A673 (cell line): Measurements from ENCODE around the gene CPSF4. TPM values are rescaled to one million over a fixed set of nuclear protein-coding genes. Genes with fewer than 3 reads are reported as not detected.

ENCODE experiments used
- BruUV-seq: library from RNA; stranded (reverse); fragments of 400-500 nt; replicated peaks from 2 replicates; lab custom pipeline; 2021; lab: Mats Ljungman, UMichigan
- CTCF ChIA-PET: fragments of 300-600 bp; sonication (Branson Sonifier 250); formaldehyde crosslinking; loops from one replicate; lab custom pipeline; 2022; ENCODE audit warnings: antibody characterized with exemption; lab: Charles Lee
- POLR2A ChIA-PET: fragments of 300-600 bp; sonication (Branson Sonifier 250); formaldehyde crosslinking; loops from one replicate; lab custom pipeline; 2022; ENCODE audit warnings: antibody characterized with exemption; ENCODE audit not compliant: low non-redundant PET; lab: Charles Lee
- DNase-seq: peaks from one replicate; pipeline ENCODE4 v3.0.0-alpha.2; 2015; ENCODE audit warnings: low spot score
- H3K27ac ChIP-seq: fragments of 200-600 bp; sonication (generic); 2 replicates; pipeline ENCODE4 v1.5.1; 2016; ENCODE audit warnings: mixed run types, low read depth, mild to moderate bottlenecking, mixed read lengths, antibody characterized with exemption, low read length; ENCODE audit not compliant: poor library complexity, severe bottlenecking
- H3K27me3 ChIP-seq: fragments of 200-600 bp; sonication (generic); replicated peaks from 2 replicates; pipeline ENCODE4 v1.6.1; 2017; ENCODE audit warnings: mixed run types, low read depth, mild to moderate bottlenecking, mixed read lengths, antibody characterized with exemption, low read length; ENCODE audit not compliant: insufficient read depth, poor library complexity
- H3K36me3 ChIP-seq: fragments of 200-600 bp; sonication (generic); 2 replicates; pipeline ENCODE4 v1.6.1; 2016; ENCODE audit warnings: mixed run types, mild to moderate bottlenecking, mixed read lengths, antibody characterized with exemption, low read length; ENCODE audit not compliant: insufficient read depth, poor library complexity, severe bottlenecking
- H3K4me1 ChIP-seq: fragments of 200-600 bp; sonication (generic); 2 replicates; pipeline ENCODE4 v1.6.1; 2017; ENCODE audit warnings: mixed run types, mild to moderate bottlenecking, mixed read lengths, antibody characterized with exemption, low read length; ENCODE audit not compliant: insufficient read depth, poor library complexity, severe bottlenecking
- H3K4me3 ChIP-seq: fragments of 200-600 bp; sonication (generic); 2 replicates; pipeline ENCODE4 v1.5.1; 2016; ENCODE audit warnings: low read depth, mixed run types, mild to moderate bottlenecking, mixed read lengths, low read length; ENCODE audit not compliant: poor library complexity, severe bottlenecking
- H3K9me3 ChIP-seq: fragments of 200-600 bp; sonication (generic); 2 replicates; pipeline ENCODE4 v1.6.1; 2016; ENCODE audit warnings: mixed run types, low read depth, mild to moderate bottlenecking, mixed read lengths, antibody characterized with exemption, low read length; ENCODE audit not compliant: poor library complexity, severe bottlenecking
- CTCF ChIP-seq: fragments of 300-800, 200-600 bp; sonication (generic); conservative IDR thresholded peaks from 2 replicates; pipeline ENCODE4 v1.5.1; 2017; ENCODE audit warnings: low read depth, mild to moderate bottlenecking, antibody characterized with exemption, low read length, moderate library complexity, mixed read lengths
- EZH2 ChIP-seq: fragments of 200-600 bp; sonication (generic); IDR thresholded peaks from 2 replicates; pipeline ENCODE4 v1.6.1; 2017; ENCODE audit warnings: borderline replicate concordance, low read depth, mild to moderate bottlenecking, mixed read lengths, antibody characterized with exemption, low read length; ENCODE audit not compliant: poor library complexity, severe bottlenecking
- intact Hi-C: fragments of 100-400 bp; cut with micrococcal nuclease; formaldehyde crosslinking; loops from one replicate; pipeline ENCODE4 v1.10.0; 2022; ENCODE audit not compliant: unreplicated experiment
- total RNA-seq: library from RNA; stranded (reverse); gene quantifications from 2 replicates; pipeline ENCODE4 v1.2.3, GENCODE V29; 2021

Gene CPSF4
- total RNA-seq, 1 experiment from 2014 or later = 75.3 TPM

GRCh38 chr7:99493823-99494222 is 55.1 kb downstream of the CPSF4 start:
- ChIA-PET CTCF (no interaction called here), POLR2A (no interaction called here)
- H3K4me3 ChIP-seq = no peak overlapping the region
- H3K9me3 ChIP-seq = peaks cover 21% of the 10 kb centered on the region
- H3K27me3 ChIP-seq = no peaks in the 10 kb centered on the region
- peaks cover 20% of the 10 kb centered on the region for H3K36me3 ChIP-seq
- peaks cover 5% of the 10 kb centered on the region for H3K4me1 ChIP-seq
- no TSS peak for BruUV-seq
- no peak overlapping the region for H3K27ac ChIP-seq
- DNase-seq = no peak
- intact Hi-C loops = no loop called here
- TF ChIP-seq CTCF = no peak
- TF ChIP-seq EZH2 = no peak

- Histone ChIP-seq H3K4me1 (peaks cover 5% of the 10 kb centered on the region), H3K27me3 (no peaks in the 10 kb centered on the region), H3K4me3 (peak overlapping the region; percentile 98), H3K27ac (no peak overlapping the region), H3K36me3 (peaks cover 16% of the 10 kb centered on the region), H3K9me3 (peaks cover 18% of the 10 kb centered on the region)
- DNase-seq = no peak
- ChIA-PET POLR2A (interaction anchor here (0.6 kb wide), 1 partner anchor 51 kb away, joined by 4 read pairs; no protein-coding TSS in a partner anchor), CTCF (no interaction called here)
- intact Hi-C loops = no loop called here
- BruUV-seq = no TSS peak
- TF ChIP-seq CTCF (no peak), EZH2 (no peak)
Observed at GRCh38 chr7:99497766-99498545, 59.2 kb downstream of the CPSF4 start.

- POLR2A ChIA-PET = no interaction called here
- BruUV-seq = no TSS peak
Observed at GRCh38 chr7:99498546-99498944, 59.8 kb downstream of the CPSF4 start.

More at GRCh38 chr7:99498546-99498944, 59.8 kb downstream of the CPSF4 start:
- intact Hi-C loops = no loop called here
- CTCF ChIA-PET = no interaction called here
- Histone ChIP-seq H3K27ac (no peak overlapping the region), H3K9me3 (peaks cover 12% of the 10 kb centered on the region), H3K27me3 (no peaks in the 10 kb centered on the region), H3K36me3 (peaks cover 10% of the 10 kb centered on the region), H3K4me3 (peak overlapping the region; percentile 98), H3K4me1 (peaks cover 5% of the 10 kb centered on the region)
- TF ChIP-seq EZH2 = no peak
- no peak for TF ChIP-seq CTCF
- no peak for DNase-seq
